Heart right ventricle (tissue), 16 donors: ENCODE data around the gene SPSB2. TPM values are rescaled to one million over a fixed set of nuclear protein-coding genes. Genes with fewer than 3 reads are reported as not detected.

ENCODE experiments used
- ATAC-seq, 8 donors: fragments of 200-7000 bp; cut with Tn5 transposase; one replicate each; pipeline ENCODE4 v1.9.1; 2020; ENCODE audit warnings: mild to moderate bottlenecking in 8 of 8, moderate library complexity in 8 of 8, moderate number of reproducible peaks in 1 of 8
- DNase-seq, 2 donors: peaks; one replicate each; pipeline ENCODE4 v3.0.0-alpha.2; 2020
- H3K27ac ChIP-seq, 10 donors: fragments of 200-600 bp; sonication (generic) in 2 of 10; one replicate each; pipeline versions ENCODE4 v1.5.0 to v1.8.0; 2020 to 2022; ENCODE audit warnings: mild to moderate bottlenecking in 3 of 10
- H3K27me3 ChIP-seq, 7 donors: fragments of 200-600 bp; one replicate each; pipeline ENCODE4 v1.8.0; 2021 to 2022; ENCODE audit warnings: mild to moderate bottlenecking in 2 of 7
- H3K36me3 ChIP-seq, 9 donors: fragments of 200-600 bp; sonication (generic) in 1 of 9; one replicate each; pipeline versions ENCODE4 v1.5.0 to v1.8.0; 2020 to 2022; ENCODE audit warnings: mild to moderate bottlenecking in 2 of 9
- H3K4me1 ChIP-seq, 9 donors: fragments of 200-600 bp; sonication (generic) in 1 of 9; one replicate each; pipeline versions ENCODE4 v1.5.0 to v1.8.0; 2020 to 2022; ENCODE audit warnings: mild to moderate bottlenecking in 4 of 9
- H3K4me3 ChIP-seq, 10 donors: fragments of 200-600 bp; sonication (generic) in 2 of 10; one replicate each; pipeline versions ENCODE4 v1.5.0 to v1.8.0; 2020 to 2022; ENCODE audit warnings: mild to moderate bottlenecking in 7 of 10, moderate library complexity in 2 of 10
- H3K9me3 ChIP-seq, 11 donors: fragments of 200-600 bp in 10 of 11; sonication (generic) in 2 of 11; one replicate each; pipeline versions ENCODE4 v1.5.0 to v1.8.0; 2013 to 2022; ENCODE audit warnings: mild to moderate bottlenecking in 2 of 11, control low read depth in 1 of 11, moderate library complexity in 1 of 11
- WGBS, 2 donors: extraction: QIAGEN DNeasy Blood & Tissue Kit; methylation state at CpG; one replicate each; pipeline ENCODE4 v1.1.7; 2013; ENCODE audit warnings: inconsistent platforms in 1 of 2; 5-methylcytosine and 5-hydroxymethylcytosine counted together
- intact Hi-C, 10 donors: fragments of 100-400 bp; cut with DNase I; formaldehyde crosslinking; loops; one replicate each; pipeline versions ENCODE4 v1.11.1 to v1.14.2; 2022
- polyA plus RNA-seq, 2 donors: library from polyadenylated mRNA; stranded (reverse); fragments of 200-250 nt; gene quantifications; one replicate each; pipeline ENCODE4 v1.2.3, GENCODE V29; 2013
- total RNA-seq, 10 donors: library from RNA; stranded (reverse); fragmentation: NEBNext Ultra II Directional in 3 of 10; extraction: Animal tissue kit (Norgen Biotek cat#: 25700) in 3 of 10; gene quantifications; one replicate each; pipeline versions ENCODE4 v1.2.1 to v1.2.4, GENCODE V29; 2021 to 2023
- TF ChIP-seq, protein P1 (sequence below), 9 donors: fragments of 200-600 bp; sonication (generic) in 2 of 9; IDR thresholded peaks; one replicate each; pipeline versions ENCODE4 v1.5.0 to v1.8.0; 2021 to 2022; ENCODE audit warnings: antibody characterized with exemption in 9 of 9, mild to moderate bottlenecking in 5 of 9, moderate library complexity in 1 of 9
- donor health status: Arrhythmogenic right ventricular cardiomyopathy.
- donor health status: ischemic (EF 13 %, LVEDD 7.1; RV severe dilation, severe dysfunction).
- donor health status: healthy with polysubstance abuse.
- donor health status: DM: no; HTN: yes; CAD: no.
- donor health status: DM: no; HTN: no; CAD: no.
- donor health status: ischemic (EF 25% LVEDD 6.9; RV normal size, moderate dysfunction).
- donor health status: ischemic (EF 25% LVEDD 5.7; RV mildly dilated, moderate dysfunction).
- donor health status: healthy.
- donor health status: DM: yes; HTN: yes; CAD: no.
- donor health status: Ischemic cardiomyopathy.
- donor health status: ischemic (EF 35%, LVEDD 5.7; RV mildly dilated, moderate dysfunction).
- donor health status: nonischemic (EF 11% LVEDD 7.7; RV severe dilation, severe dysfunction).
- donor health status: DM: yes; HTN: yes; CAD: no.
- donor health status: PGD.
- donor health status: ischemic (EF 29% LVEDD 5.4; RV normal size, mild dysfunction).
- donor health status: nonischemic (EF 23%, LVEDD 6.1; RV moderate dilation, normal function).

The SPSB2 gene
- total and polyA plus RNA-seq, 12 donors: 2.0 to 5.6 (median 3.4) TPM

DNA sequence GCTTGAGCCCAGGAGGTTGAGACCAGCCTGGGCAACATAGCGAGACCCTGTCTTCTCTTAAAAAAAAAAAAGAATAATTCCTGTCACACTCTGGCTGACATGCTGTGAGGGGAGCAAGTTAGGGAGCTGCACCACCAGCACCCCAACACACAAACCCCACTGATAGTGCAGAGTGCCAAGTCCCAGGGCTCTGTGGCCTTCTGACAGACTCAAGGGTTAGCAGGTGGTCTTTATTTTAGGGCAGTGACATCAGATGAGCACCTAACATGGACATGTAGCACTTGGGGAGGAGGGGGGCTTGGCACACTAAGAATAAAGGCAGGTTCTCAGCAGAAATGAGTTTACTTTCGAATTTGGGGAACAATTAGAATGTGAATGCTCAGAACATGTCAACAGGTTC lies 14.3 kb downstream of the SPSB2 start:
- DNase-seq (no peak), ATAC-seq (no peak)
- no peak overlapping the region for H3K27ac ChIP-seq
- H3K27me3 ChIP-seq: no peaks in the 10 kb centered on the region
- intact Hi-C loops: no loop called here
- TF ChIP-seq, protein P1, sequence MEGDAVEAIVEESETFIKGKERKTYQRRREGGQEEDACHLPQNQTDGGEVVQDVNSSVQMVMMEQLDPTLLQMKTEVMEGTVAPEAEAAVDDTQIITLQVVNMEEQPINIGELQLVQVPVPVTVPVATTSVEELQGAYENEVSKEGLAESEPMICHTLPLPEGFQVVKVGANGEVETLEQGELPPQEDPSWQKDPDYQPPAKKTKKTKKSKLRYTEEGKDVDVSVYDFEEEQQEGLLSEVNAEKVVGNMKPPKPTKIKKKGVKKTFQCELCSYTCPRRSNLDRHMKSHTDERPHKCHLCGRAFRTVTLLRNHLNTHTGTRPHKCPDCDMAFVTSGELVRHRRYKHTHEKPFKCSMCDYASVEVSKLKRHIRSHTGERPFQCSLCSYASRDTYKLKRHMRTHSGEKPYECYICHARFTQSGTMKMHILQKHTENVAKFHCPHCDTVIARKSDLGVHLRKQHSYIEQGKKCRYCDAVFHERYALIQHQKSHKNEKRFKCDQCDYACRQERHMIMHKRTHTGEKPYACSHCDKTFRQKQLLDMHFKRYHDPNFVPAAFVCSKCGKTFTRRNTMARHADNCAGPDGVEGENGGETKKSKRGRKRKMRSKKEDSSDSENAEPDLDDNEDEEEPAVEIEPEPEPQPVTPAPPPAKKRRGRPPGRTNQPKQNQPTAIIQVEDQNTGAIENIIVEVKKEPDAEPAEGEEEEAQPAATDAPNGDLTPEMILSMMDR (IDR thresholded peaks at IDR 0.05): no peak
- peaks cover 5 to 89% (median 79%) of the 10 kb centered on the region in 9 donors for H3K36me3 ChIP-seq
- H3K9me3 ChIP-seq: no peaks in the 10 kb centered on the region
- 92 to 100% methylated on average over 2 of the region's 2 CpGs for WGBS, 2 donors
- H3K4me3 ChIP-seq: no peak overlapping the region
- peaks cover 0 to 4% (median under 1%) of the 10 kb centered on the region in 9 donors for H3K4me1 ChIP-seq

GRCh38 chr12:6855322-6855721 lies 17.8 kb downstream of the SPSB2 start:
- Histone ChIP-seq H3K36me3 (peaks cover 5 to 56% (median 47%) of the 10 kb centered on the region in 9 donors), H3K9me3 (no peaks in the 10 kb centered on the region), H3K4me1 (peaks cover 3 to 25% (median 16%) of the 10 kb centered on the region in 9 donors), H3K4me3 (no peak overlapping the region), H3K27me3 (no peaks in the 10 kb centered on the region), H3K27ac (no peak overlapping the region)
- DNase-seq: no peak
- ATAC-seq: no peak
- 92% methylated on average over 14 of the region's 14 CpGs for WGBS, 2 donors
- TF ChIP-seq, protein P1 (IDR thresholded peaks at IDR 0.05): no peak
- intact Hi-C loops: no loop called here

GRCh38 chr12:6854036-6854435 lies 19.1 kb downstream of the SPSB2 start:
- H3K4me1 ChIP-seq: peaks cover 3 to 26% (median 16%) of the 10 kb centered on the region in 9 donors
- ATAC-seq (no peak), DNase-seq (no peak)
- TF ChIP-seq, protein P1 (IDR thresholded peaks at IDR 0.05): no peak
- no peak overlapping the region for H3K4me3 ChIP-seq
- no peaks in the 10 kb centered on the region for H3K27me3 ChIP-seq
- peaks cover 5 to 54% (median 35%) of the 10 kb centered on the region in 9 donors for H3K36me3 ChIP-seq
- WGBS, 2 donors: 75 to 80% methylated on average over 6 of the region's 6 CpGs
- H3K27ac ChIP-seq: no peak overlapping the region
- H3K9me3 ChIP-seq: no peaks in the 10 kb centered on the region
- intact Hi-C loops: no loop called here

GRCh38 chr12:6853626-6854025 lies 19.5 kb downstream of the SPSB2 start:
- H3K4me1 ChIP-seq: peaks cover 3 to 26% (median 16%) of the 10 kb centered on the region in 9 donors
- TF ChIP-seq, protein P1 (IDR thresholded peaks at IDR 0.05): no peak
- H3K27ac ChIP-seq: peak overlapping the region in 2 of 10 donors; percentile 93 to 94
- no peak for DNase-seq
- no peaks in the 10 kb centered on the region for H3K9me3 ChIP-seq
- intact Hi-C loops: no loop called here
- no peak for ATAC-seq
- 43 to 81% methylated on average over 1 of the region's 1 CpG for WGBS, 2 donors
- peak overlapping the region in 1 of 10 donors; percentile 93 for H3K4me3 ChIP-seq
- H3K27me3 ChIP-seq: no peaks in the 10 kb centered on the region
- H3K36me3 ChIP-seq: peaks cover 1 to 54% (median 31%) of the 10 kb centered on the region in 9 donors
